Mammary epithelial cell (primary cell): ENCODE data around the gene ARHGEF18.

Experiments
- CTCF ChIP-seq, 2 donors: IDR thresholded peaks in 1 of 2; conservative IDR thresholded peaks in 1 of 2; 2 replicates each; pipeline ENCODE4 v1.5.1; 2011 to 2012; ENCODE audit warnings: inconsistent platforms in 2 of 2, low read length in 2 of 2, mild to moderate bottlenecking in 2 of 2, control low read depth in 1 of 2, low read depth in 1 of 2; ENCODE audit not compliant: insufficient read depth in 1 of 2; ENCODE audit errors: extremely low read depth in 1 of 2
- EZH2 ChIP-seq: IDR thresholded peaks from 2 replicates; pipeline ENCODE4 v1.6.1; 2012; ENCODE audit warnings: low read length, inconsistent platforms, borderline replicate concordance

GRCh38 chr19:7312816-7313215 lies 35.9 kb upstream of the ARHGEF18 start:
- TF ChIP-seq CTCF (conservative IDR thresholded peaks at IDR 0.05 in 1 of 2, IDR thresholded peaks at IDR 0.05 in 1 of 2; ENCODE audit: extremely low read depth in 1 of 2, insufficient read depth in 1 of 2, low read depth in 1 of 2, low read length in 2 of 2) (no peak), EZH2 (no peak)
